ENCODE results near the gene BSPH1.
"Not testable (repeated sequence)": the region's sequence is repeated elsewhere in the genome, so short reads cannot be mapped to it uniquely, and the experiment has no call there.

Gene BSPH1, protein sequence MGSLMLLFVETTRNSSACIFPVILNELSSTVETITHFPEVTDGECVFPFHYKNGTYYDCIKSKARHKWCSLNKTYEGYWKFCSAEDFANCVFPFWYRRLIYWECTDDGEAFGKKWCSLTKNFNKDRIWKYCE

DNA sequence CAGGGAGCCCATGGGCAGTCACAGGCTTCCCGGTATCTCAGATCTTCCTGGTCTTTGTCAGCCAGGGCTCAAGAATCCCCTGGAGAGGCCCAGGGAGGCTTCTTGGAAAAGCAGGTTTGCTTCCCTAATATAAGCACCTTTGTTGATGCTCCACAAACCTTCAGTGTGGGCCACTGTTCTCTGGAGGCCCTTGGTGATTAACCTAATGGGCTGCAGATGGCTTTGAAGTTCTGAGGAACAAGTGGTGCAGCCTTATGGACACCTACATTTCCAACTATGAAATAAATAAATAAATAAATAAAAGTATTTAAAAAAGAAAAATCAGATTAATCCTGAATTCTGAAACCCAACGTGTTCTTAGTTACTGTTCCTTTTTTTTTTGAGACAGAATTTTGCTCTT is at the start of gene BSPH1:
Gene BSPH1 (minus strand): TSS at position 101 of the 400 bp plus-strand sequence. CDS start 89 bp downstream, at position 12.
- no peak for DNase-seq

DNA sequence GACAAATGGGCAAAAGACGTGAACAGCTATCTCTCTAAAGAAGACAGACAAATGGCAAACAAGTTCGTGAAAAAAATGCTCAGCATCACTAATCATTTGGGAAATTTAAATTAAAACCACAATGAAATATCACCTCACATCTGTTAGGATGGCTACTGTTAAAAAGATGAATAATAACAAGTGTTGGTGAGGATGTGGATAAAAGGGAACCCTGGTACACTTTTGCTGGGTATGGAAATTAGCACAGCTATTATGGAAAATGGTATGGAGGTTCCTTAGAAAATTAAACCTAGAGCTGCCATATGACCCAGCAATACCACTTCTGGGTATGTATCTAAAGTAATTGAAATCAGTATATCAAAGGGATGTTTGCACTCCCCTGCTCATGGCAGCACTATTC is 44.8 kb upstream of the BSPH1 start:
- DNase-seq: no peak

DNA sequence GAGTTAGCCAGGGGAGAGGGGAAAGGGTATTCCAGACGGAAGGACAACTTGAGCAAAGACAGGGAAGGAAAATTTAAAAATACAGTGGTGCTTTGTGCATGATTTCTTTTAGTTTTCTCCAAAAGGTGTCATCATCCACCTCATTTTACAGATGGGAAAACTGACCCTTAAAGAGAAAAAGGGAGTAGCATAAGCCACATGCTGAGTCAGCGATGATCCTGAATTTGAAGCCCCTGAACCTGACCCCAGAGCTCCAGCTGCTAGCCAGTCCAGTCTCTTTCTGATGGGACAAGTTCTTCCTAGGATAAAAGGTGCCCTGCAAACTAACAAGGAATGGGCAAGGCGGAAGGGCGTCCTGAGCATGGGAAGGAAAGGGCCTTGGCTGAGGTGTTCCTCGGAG is 41.6 kb upstream of the BSPH1 start:
- DNase-seq: no peak

DNA sequence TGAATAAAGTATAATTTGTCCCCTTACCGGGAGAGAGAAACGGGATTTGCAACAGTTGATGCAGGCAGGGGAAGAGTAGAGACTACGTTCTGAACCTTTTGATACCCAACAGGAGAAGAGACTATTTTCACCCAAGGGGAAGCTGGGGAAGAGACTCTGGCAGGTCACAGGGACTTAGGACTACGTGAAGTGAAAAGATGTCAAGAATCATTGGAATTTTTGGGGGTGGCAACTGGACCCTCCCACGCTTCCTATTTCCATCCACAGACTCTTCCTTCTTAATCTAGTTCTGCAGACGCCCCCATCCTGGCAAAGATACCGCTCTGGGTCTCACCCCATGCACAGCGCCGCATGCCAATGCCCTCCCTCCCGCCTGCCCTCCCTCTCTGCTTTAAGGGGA is 38.1 kb upstream of the BSPH1 start:
- no peak for DNase-seq

DNA sequence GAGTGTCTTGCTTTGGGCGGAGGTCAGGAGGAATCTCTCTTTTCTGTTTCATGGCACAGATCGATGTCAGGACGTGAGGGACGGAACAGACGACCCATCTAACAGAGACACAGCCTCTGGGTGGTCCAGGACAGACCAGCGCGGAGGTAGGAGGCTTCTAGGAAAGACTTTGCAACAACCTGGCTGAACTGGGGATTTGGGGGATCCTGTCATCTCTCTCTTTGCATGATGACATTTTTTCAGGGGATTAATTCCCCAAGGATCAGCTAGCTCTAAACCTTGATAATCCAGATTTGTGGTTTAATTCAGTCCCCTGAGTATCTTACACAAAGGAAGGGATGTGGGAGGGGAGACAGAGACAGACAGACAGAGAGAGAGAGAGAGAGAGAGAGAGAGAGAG is 37.5 kb upstream of the BSPH1 start:
- DNase-seq: no peak

DNA sequence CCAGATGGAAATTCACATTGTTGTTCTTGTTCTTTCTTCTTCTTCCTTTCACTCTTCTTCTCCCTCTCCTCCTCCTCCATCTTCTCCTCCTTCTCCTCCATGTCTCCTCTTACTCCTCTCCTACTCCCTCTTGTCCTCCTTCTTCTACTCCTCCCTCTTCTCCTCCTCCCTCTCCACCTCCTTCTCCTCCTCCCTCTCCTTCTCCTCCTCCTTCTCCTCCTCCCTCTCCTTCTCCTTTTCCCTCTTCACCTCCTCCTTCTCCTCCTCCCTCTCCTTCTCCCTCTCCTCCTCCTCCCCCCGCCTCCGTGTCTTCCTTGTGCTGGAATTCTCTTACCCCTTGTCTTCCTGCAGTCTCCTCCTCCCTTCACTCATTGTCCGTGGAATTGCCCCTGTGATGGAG is 33.5 kb upstream of the BSPH1 start:
- DNase-seq: no peak

DNA sequence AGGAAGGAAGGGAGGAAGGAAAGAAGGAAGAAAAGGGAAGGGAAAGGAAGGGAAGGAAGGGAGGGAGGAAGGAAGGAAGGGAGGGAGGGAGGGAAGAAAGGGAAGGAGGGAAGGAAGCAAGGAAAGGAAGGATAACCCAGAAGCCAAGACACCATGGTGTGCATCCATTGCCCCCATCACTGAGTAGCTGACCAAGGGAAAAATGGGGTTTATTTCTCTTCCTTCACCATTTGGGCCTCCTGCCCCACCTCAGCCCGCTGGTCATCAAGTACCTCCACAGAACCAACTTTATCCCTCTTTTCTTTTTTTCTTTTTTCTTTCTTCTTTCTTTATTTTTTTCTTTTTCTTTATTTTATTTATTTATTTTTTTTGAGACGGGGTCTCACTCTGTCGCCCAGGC is 31.5 kb upstream of the BSPH1 start:
- no peak for DNase-seq

DNA sequence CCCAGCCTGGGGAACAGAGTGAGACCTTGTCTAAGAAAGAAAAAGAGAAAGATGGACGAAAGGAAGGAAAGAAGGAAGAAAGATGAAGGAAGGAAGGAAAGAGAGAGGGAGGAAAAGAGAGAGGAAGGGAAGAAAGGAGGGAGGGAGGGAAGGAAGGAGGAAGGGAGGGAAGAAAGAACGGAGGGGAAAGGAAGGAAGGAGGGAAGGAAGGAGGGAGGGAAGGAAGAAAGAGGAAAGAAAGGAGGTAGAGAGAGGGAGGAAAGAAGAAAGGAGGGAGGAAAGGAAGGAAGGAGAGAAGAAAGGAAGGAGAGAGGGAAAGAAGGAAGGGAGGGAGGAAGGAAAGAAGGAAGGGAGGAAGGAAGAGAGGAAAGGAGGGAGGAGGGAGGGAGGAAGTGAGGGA is 31.0 kb upstream of the BSPH1 start:
- DNase-seq: no peak

DNA sequence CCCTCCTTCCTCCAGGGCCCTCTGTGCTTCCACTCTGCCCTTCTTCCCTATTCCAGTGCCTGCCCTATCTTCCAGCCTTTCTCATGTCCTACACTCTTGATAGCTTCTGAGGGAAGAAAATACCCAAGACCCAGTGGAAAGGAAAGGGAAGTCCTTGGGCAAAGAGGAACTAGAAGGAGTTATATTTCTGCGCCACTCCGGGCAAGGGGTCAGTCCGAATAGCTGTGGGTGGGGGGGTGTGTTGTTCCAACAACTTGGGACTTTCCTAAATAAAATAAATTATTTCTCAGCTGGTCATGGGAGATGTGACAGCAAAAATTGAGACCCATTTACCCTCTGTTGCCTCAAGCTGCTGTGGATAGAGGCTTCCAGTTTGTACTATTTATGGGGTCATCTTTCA is 28.7 kb upstream of the BSPH1 start:
- DNase-seq: no peak

DNA sequence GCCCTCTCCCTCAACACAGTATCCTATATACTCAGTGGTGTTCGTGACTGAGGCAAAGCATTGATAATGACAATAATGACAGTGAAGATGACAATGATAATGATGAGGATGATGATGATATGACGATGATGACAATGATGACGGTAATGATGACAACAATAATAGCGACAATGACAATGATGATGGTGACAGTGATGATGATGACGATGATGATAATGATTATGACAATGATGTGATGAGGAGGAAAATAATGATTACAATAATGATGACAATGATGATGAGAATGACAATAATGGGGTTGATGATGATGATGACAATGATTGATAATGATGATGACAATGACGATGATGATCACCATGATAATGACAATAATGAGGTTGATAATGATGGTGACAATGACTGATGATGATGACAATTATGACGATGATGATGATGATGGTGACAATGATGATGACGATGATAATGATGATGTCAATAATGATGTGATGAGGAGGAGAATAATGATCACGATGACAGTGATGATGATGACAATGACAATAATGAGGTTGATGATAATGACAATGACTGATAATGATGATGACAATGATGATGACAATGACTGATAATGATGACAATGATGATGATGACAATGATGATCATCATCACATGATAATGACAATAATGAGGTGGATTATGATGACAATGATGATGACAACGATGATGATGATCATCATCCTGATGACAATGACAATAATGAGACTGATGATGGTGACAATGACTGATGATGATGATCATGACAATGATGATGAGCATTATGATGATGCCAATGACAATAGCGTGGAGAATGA is 19.2 kb upstream of the BSPH1 start:
- DNase-seq: no peak

DNA sequence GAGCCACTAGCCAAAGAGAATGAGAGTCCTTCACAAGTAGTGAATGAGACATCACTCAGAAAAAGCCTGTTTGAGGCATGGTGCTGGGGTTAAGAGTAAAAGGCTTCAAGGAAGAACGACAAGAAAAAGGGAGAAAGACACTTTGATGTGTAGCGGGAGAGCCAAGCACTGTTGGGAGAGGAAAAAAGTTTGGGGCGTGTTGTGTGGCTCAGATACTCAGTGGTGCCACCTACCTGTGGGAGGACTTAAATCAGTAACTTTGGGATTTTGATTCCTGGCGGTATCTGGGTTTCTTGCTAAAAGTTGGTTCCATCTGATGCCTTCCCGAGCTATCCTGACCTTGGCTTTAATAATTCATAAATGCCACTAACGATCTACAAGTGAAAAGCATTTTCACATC is 14.8 kb upstream of the BSPH1 start:
- no peak for DNase-seq

DNA sequence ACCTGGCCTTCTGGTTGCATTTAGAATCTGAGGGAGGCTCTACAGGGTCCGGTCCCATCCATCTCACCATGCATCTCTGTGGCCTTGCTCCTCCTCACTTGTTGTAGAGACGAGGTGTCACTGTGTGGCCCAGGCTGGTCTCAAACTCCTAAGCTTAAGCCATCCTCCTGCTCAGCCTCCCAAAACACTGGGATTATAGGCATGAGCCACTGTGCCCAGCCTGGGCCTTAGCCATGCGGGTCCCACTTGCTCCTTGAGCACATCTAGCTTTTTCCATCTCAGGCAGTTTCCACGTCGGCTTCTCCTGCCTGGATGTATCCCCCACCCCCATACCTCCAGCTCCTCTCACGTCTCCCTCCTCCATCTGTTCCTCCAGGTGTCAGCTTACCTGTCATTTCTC is 12.3 kb upstream of the BSPH1 start:
- DNase-seq: no peak

DNA sequence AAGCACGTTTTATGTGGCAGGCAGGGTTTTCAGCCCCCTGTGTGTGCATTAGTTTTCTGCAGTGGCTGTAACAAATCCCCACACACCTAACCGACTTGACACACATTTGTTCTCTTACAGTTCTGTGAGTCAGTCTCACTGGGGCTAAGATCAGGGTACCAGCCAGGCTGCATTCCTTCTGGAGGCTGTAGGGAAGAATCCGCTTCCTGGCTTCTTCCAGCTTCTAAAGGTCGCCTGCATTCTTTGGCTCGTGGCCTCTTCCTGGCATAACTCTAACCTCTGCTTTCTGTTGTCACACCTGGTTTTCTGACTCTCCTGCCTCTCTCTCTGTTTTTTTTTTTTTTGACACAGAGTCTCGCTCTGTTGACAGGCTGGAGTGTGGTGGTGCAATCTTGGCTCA is 8.9 kb upstream of the BSPH1 start:
- DNase-seq: no peak

DNA sequence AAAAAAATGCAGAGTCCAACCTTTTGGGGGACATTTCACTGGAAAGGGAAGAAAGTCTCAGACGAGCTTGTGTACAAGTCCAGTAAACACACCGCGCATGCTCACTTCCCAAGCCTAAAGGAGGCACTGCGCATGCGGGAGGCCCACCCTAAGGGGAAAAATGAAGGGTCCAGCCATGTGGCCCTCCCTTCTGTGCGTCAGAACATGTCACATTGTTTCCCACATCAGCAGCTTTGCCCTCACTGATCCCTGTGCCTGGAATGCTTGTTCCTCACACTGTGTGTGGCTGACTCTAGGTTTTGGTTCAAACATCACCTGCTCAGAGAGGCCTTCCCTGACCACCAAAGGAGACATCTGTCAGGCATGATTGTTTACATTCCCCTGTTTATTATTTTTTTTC is 6.8 kb upstream of the BSPH1 start:
- DNase-seq: no peak

DNA sequence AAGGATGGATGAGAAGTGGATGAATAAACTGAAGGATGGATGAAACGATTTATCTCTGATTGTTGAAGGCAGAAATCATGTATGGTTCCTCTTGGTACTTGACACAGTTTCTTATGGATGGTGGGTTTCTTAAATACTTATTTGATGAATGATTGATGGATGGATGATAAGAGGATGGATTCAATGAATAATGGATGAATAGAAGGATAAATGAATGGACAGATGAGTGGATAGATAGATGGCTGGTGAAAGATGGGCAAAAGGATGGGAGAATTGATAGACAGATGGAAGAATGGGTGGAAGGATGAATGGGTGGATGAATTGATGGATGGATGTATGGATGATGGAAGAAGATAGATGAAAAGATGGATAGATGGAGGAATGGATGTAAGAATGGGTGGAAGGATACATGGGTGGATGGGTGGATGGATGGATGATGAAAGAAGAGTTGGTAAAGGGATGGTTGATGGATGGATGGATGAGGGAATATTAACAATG is 4.3 kb upstream of the BSPH1 start:
- no peak for DNase-seq

DNA sequence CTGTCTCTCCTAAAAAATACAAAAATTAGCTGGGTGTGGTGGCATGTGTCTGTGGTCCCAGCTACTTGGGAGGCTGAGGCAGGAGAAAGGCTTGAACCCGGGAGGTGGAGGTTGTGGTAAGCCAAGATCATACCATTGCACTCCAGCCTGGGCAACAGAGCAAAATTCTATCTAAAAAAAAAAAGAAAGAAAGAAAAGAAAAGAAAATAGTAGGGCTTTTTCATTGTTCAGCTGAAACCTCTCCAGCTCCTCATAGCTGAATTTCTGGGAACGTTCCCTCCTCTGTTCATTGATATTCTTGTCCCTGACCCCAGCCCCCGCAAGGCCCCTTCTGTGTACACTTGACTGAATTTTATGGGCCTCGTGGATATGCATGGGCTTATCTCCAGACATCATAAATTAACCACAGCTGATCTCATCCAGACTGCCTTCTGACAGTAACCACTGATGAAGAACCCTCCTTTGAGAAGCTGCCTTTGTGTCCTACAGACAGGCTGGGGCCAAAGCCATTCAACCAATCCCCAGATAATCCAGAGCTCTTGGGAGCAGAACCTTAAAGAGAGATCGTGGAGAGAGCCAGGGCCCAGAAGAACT is 2.3 kb upstream of the BSPH1 start, which contains the start of gene ELSPBP1:
Gene ELSPBP1 (plus strand): TSS at position 424 of the 594 bp plus-strand sequence. CDS start 14,036 bp downstream, outside the sequence.
- no peak for DNase-seq

DNA sequence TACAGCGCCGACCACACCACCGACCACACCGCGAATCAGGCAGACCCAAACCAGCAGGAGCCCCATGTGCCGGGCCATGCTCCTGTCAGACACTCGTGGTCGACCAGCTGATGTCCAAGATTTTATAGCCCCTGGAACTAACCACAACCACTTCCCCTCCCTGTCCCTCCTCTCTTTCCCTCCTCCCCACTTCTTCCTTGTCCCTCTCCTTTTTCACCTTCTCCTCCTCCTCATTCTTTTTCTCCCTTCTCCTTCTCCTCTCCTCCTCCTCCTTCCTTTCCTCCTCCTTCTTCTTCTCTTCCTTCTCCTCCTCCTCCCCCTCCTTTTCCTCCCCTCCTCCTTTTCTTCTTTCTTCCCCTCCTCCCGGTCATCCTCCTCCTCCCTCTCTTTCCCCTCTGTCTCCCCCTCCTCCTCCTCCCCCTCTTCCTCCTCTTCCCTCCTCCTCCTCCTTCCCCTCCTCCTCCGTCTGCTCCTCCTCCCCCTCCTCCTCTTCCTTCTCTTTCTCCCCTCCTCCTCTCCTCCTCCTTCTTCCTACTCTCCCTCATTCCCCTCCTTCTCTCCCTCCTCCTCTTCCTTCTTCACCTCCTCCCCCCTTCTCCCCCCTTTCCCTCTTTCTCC is 670 bp downstream of the BSPH1 start:
- no peak for DNase-seq

DNA sequence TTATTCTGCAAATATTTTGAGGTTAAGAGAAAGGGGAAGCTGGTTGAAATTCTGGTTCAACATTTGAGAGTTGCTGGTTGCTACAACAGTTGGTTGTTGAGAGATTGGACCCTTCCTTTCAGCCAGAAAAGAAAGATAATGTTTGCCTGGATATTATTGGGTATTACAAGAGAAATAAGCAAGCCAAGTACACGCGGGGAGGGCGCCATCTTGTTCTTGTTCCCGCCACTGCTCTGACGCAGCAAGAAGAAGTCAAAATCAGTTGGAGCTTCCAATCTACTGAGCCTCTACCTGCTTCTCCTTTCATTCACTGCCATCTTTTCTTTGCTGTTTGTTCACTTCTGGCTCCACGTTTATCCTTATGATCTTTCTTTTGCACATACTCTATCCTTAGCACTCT is 18.4 kb downstream of the BSPH1 start:
- no peak for DNase-seq

DNA sequence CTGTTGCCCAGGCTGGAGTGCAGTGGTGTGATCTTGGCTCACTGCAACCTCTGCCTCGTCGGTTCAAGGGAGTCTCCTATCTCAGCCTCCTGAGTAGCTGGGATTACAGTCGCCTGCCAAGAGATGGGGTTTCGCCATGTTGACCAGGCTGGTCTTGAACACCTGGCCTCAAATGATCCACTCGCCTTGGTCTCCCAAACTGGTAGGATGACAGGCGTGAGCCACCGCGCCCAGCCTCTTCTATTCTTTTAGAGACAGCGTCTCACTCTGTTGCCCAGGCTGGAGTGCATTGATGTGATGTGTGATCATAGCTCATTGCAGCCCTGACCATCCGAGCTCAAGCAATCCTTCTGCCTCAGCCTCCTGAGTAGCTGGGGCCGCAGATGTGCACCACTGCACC is 36.0 kb downstream of the BSPH1 start:
- not testable (repeated sequence) for DNase-seq

DNA sequence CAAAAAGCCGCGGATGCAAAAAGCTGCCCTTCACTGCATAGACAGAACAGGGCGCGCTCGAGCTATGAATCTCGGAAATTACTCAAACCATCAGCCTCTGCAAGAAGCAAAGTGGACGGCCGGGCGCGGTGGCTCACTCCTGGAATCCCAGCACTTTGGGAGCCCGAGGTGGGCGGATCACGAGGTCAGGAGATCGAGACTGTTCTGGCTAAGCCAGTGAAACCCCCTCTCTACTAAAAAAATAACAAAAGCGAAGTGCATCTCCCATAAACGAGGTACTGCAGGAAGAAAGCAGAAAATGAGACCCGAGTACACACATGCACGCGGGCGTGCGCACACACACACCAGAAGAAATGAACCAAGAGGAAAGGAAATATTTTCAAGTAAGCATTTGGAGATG is 39.8 kb downstream of the BSPH1 start:
- DNase-seq: not testable (repeated sequence)

DNA sequence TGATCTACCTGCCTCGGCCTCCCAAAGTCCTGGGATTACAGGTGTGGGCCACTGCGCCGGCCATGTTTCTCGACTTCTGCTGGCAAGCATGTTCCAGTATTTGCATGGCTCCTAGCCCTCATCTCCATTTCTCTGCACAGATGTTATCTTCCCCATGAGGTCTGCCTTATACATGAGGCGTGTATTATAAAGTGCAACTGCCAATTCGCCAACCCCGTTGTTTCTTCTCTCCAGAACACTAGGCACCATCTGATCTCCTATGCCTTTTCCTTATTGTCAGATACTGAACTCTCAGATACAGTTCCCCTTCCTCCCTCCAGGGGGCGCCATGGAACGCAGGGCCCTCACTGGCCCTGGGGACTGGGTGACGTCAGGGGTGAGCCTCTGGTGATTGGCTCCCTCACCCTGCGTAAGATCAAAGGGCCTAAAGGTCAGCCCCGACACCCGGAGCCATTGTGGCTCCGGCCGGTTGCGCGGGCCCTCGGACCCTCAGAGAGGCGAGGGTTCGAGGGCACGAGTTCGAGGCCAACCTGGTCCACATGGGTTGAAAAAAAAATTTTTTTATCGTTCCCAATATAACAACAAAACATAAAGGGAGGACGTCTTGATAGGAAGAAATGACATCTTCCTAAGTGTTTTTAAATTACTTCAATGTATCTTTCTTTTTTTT is 42.0 kb downstream of the BSPH1 start:
- not testable (repeated sequence) for DNase-seq

DNA sequence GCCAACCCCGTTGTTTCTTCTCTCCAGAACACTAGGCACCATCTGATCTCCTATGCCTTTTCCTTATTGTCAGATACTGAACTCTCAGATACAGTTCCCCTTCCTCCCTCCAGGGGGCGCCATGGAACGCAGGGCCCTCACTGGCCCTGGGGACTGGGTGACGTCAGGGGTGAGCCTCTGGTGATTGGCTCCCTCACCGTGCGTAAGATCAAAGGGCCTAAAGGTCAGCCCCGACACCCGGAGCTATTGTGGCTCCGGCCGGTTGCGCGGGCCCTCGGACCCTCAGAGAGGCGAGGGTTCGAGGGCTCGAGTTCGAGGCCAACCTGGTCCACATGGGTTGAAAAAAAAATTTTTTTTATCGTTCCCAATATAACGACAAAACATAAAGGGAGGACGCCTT is 63.4 kb downstream of the BSPH1 start:
- not testable (repeated sequence) for DNase-seq

DNA sequence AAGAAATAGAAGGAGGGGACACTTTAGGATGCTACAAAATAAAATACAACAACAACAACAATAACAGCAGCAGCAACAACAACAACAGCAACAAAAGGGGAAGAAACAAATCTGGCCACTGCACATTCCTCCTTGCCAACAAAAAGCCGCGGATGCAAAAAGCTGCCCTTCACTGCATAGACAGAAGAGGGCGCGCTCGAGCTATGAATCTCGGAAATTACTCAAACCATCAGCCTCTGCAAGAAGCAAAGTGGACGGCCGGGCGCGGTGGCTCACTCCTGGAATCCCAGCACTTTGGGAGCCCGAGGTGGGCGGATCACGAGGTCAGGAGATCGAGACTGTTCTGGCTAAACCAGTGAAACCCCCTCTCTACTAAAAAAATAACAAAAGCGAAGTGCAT is 71.9 kb downstream of the BSPH1 start:
- not testable (repeated sequence) for DNase-seq
